H1 (cell line): ENCODE results near the gene BBIP1. TPM values are rescaled to one million over a fixed set of nuclear protein-coding genes. Genes with fewer than 3 reads are reported as not detected.

ENCODE experiments used
- CTCF ChIA-PET: fragments of 300-600 bp; sonication (Branson Sonifier 250); formaldehyde crosslinking; loops from one replicate; lab custom pipeline; 2021; ENCODE audit not compliant: partially characterized antibody; lab: Charles Lee
- POLR2A ChIA-PET: fragments of 300-600 bp; sonication (Branson Sonifier 250); formaldehyde crosslinking; loops from one replicate; lab custom pipeline; 2021; ENCODE audit warnings: inconsistent platforms; ENCODE audit not compliant: partially characterized antibody; lab: Charles Lee
- DNase-seq, 2 experiments: peaks; one replicate each; pipeline versions ENCODE4 v3.0.0 to v3.0.0-alpha.2; 2010 to 2022; ENCODE audit warnings: low spot score in 2 of 2, low read depth in 1 of 2, mixed read lengths in 1 of 2
- FAIRE-seq: peaks from 2 replicates; lab custom pipeline; 2011; peaks lifted over from hg19 to GRCh38; lab: Jason Lieb, UNC
- H2AFZ ChIP-seq: 2 replicates; pipeline ENCODE4 v1.8.1; 2012; ENCODE audit warnings: low read length, inconsistent platforms
- H2AK5ac ChIP-seq: 2 replicates; pipeline ENCODE4 v1.6.1; 2013; ENCODE audit warnings: low read depth, low read length
- H2BK120ac ChIP-seq: replicated peaks from 2 replicates; pipeline ENCODE3; 2013; ENCODE audit warnings: low read depth, low read length, inconsistent platforms
- H2BK12ac ChIP-seq: 2 replicates; pipeline ENCODE4 v1.6.1; 2013; ENCODE audit warnings: low read depth, low read length
- H2BK15ac ChIP-seq: 2 replicates; pipeline ENCODE4 v1.6.1; 2013; ENCODE audit warnings: low read length
- H2BK20ac ChIP-seq: 2 replicates; pipeline ENCODE4 v1.6.1; 2013; ENCODE audit warnings: low read length
- H2BK5ac ChIP-seq: 2 replicates; pipeline ENCODE4 v1.6.1; 2013; ENCODE audit warnings: low read depth, low read length
- H3K14ac ChIP-seq: 2 replicates; pipeline ENCODE4 v1.6.1; 2013; ENCODE audit warnings: inconsistent platforms; ENCODE audit not compliant: insufficient read length
- H3K18ac ChIP-seq: 2 replicates; pipeline ENCODE4 v1.6.1; 2013; ENCODE audit warnings: low read length; ENCODE audit errors: extremely low read depth
- H3K23ac ChIP-seq: 2 replicates; pipeline ENCODE4 v1.6.1; 2013; ENCODE audit warnings: inconsistent platforms; ENCODE audit not compliant: insufficient read length
- H3K23me2 ChIP-seq: 2 replicates; pipeline ENCODE4 v1.6.1; 2013; ENCODE audit warnings: low read depth, low read length
- H3K27ac ChIP-seq: 2 replicates; pipeline ENCODE4 v1.6.1; 2011; ENCODE audit warnings: low read depth, low read length, inconsistent platforms
- H3K27me3 ChIP-seq, 4 experiments: replicated peaks in 1 of 4; 1 replicate in 1 of 4; 2 replicates in 3 of 4; pipeline versions ENCODE4 v1.6.1 to v1.8.1; 2011 to 2013; ENCODE audit warnings: low read length in 3 of 4, mild to moderate bottlenecking in 3 of 4, inconsistent platforms in 2 of 4, mixed read lengths in 2 of 4, moderate library complexity in 1 of 4; ENCODE audit not compliant: control insufficient read depth in 3 of 4, insufficient read depth in 3 of 4; ENCODE audit errors: extremely low read depth in 1 of 4
- H3K36me3 ChIP-seq, 4 experiments: 2 replicates each; pipeline versions ENCODE4 v1.6.1 to v1.8.1; 2011 to 2013; ENCODE audit warnings: mild to moderate bottlenecking in 4 of 4, low read length in 3 of 4, moderate library complexity in 2 of 4, control low read depth in 1 of 4, inconsistent platforms in 1 of 4; ENCODE audit not compliant: insufficient read depth in 4 of 4, control insufficient read depth in 2 of 4
- H3K4ac ChIP-seq: replicated peaks from 2 replicates; pipeline ENCODE3; 2013; ENCODE audit warnings: low read length, low read depth, mixed read lengths, inconsistent platforms; ENCODE audit not compliant: insufficient read length
- H3K4me1 ChIP-seq, 4 experiments: replicated peaks in 1 of 4; 1 replicate in 1 of 4; 2 replicates in 3 of 4; pipeline versions ENCODE4 v1.6.1 to v1.8.1; 2011 to 2013; ENCODE audit warnings: low read length in 3 of 4, inconsistent platforms in 2 of 4, mixed read lengths in 1 of 4; ENCODE audit not compliant: insufficient read depth in 4 of 4, control insufficient read depth in 3 of 4
- H3K4me2 ChIP-seq, 2 experiments: 2 replicates each; pipeline versions ENCODE4 v1.6.1 to v1.8.1; 2011 to 2013; ENCODE audit warnings: low read depth in 2 of 2, low read length in 2 of 2, control low read depth in 1 of 2, inconsistent platforms in 1 of 2, mild to moderate bottlenecking in 1 of 2; ENCODE audit not compliant: insufficient read depth in 1 of 2
- H3K4me3 ChIP-seq, 4 experiments: fragments of 200-600, 300-600 bp in 1 of 4; sonication (generic), shearing (Covaris generic), sonication (Bioruptor Twin) in 1 of 4; 2 replicates each; pipeline versions ENCODE4 v1.5.1 to v1.8.1; 2011 to 2016; ENCODE audit warnings: low read length in 4 of 4, low read depth in 3 of 4, control low read depth in 2 of 4, inconsistent platforms in 2 of 4, mild to moderate bottlenecking in 2 of 4, mixed read lengths in 1 of 4, moderate library complexity in 1 of 4; ENCODE audit not compliant: insufficient read depth in 2 of 4; ENCODE audit errors: extremely low read depth in 1 of 4
- H3K56ac ChIP-seq: replicated peaks from 2 replicates; pipeline ENCODE3; 2013; ENCODE audit warnings: low read depth, mild to moderate bottlenecking, mixed read lengths, low read length, inconsistent platforms; ENCODE audit not compliant: insufficient read length
- H3K79me1 ChIP-seq: 2 replicates; pipeline ENCODE4 v1.6.1; 2013; ENCODE audit warnings: low read depth, low read length, control low read depth
- H3K79me2 ChIP-seq, 2 experiments: 2 replicates each; pipeline versions ENCODE4 v1.6.1 to v1.8.1; 2012 to 2013; ENCODE audit warnings: low read length in 2 of 2, mild to moderate bottlenecking in 2 of 2, inconsistent platforms in 1 of 2; ENCODE audit not compliant: insufficient read depth in 2 of 2, control insufficient read depth in 1 of 2
- H3K9ac ChIP-seq, 4 experiments: replicated peaks in 1 of 4; 1 replicate in 1 of 4; 2 replicates in 3 of 4; pipeline versions ENCODE4 v1.6.1 to v1.8.1; 2011 to 2013; ENCODE audit warnings: low read depth in 3 of 4, low read length in 3 of 4, control low read depth in 2 of 4, mild to moderate bottlenecking in 2 of 4, moderate library complexity in 2 of 4, inconsistent platforms in 1 of 4; ENCODE audit errors: extremely low read depth in 1 of 4
- H3K9me3 ChIP-seq, 2 experiments: 2 replicates each; pipeline versions ENCODE4 v1.6.1 to v1.8.1; 2012 to 2013; ENCODE audit warnings: mild to moderate bottlenecking in 2 of 2, moderate library complexity in 2 of 2, control low read depth in 1 of 2, inconsistent platforms in 1 of 2, low read depth in 1 of 2, low read length in 1 of 2, mixed read lengths in 1 of 2; ENCODE audit not compliant: insufficient read depth in 2 of 2
- H4K20me1 ChIP-seq, 2 experiments: replicated peaks in 1 of 2; 2 replicates each; pipeline versions ENCODE3 to v1.8.1; 2011 to 2013; ENCODE audit warnings: inconsistent platforms in 2 of 2, low read length in 2 of 2, mild to moderate bottlenecking in 1 of 2; ENCODE audit not compliant: insufficient read depth in 2 of 2, control insufficient read depth in 1 of 2
- H4K5ac ChIP-seq: 2 replicates; pipeline ENCODE4 v1.6.1; 2013; ENCODE audit warnings: low read length, low read depth, mixed read lengths, inconsistent platforms; ENCODE audit not compliant: insufficient read length
- H4K8ac ChIP-seq: 2 replicates; pipeline ENCODE4 v1.8.0; 2013; ENCODE audit warnings: mild to moderate bottlenecking, moderate library complexity, low read length, inconsistent platforms; ENCODE audit not compliant: insufficient read depth; ENCODE audit errors: extremely low read depth
- H4K91ac ChIP-seq: replicated peaks from 2 replicates; pipeline ENCODE3; 2013; ENCODE audit warnings: low read length, mixed read lengths, inconsistent platforms; ENCODE audit not compliant: insufficient read length
- ASH2L ChIP-seq: fragments of 200-600, 300-600 bp; sonication (generic); IDR thresholded peaks from one replicate; pipeline ENCODE4 v1.7.1; 2017; ENCODE audit warnings: low read length
- CHD1 ChIP-seq: IDR thresholded peaks from 2 replicates; pipeline ENCODE4 v1.6.1; 2012; ENCODE audit warnings: low read depth, low read length, improper control_type of control experiment
- CHD2 ChIP-seq: IDR thresholded peaks from 2 replicates; pipeline ENCODE4 v1.6.1; 2012; ENCODE audit warnings: low read length, improper control_type of control experiment
- EP300 ChIP-seq, 2 experiments: IDR thresholded peaks; 1 replicate in 1 of 2; 2 replicates in 1 of 2; pipeline ENCODE4 v1.6.1; 2011 to 2012; ENCODE audit warnings: low read depth in 2 of 2, low read length in 2 of 2, mild to moderate bottlenecking in 2 of 2, borderline replicate concordance in 1 of 2, inconsistent platforms in 1 of 2, moderate library complexity in 1 of 2
- PHF8 ChIP-seq: fragments of 200-600 bp; sonication (generic); conservative IDR thresholded peaks from 2 replicates; pipeline ENCODE4 v1.7.1; 2012; ENCODE audit warnings: low read depth, mild to moderate bottlenecking, inconsistent platforms, low read length, moderate library complexity
- POLR2A ChIP-seq, 2 experiments: IDR thresholded peaks; 1 replicate in 1 of 2; 2 replicates in 1 of 2; pipeline ENCODE4 v1.6.1; 2011; ENCODE audit warnings: low read depth in 2 of 2, low read length in 2 of 2, mild to moderate bottlenecking in 2 of 2; ENCODE audit errors: control extremely low read depth in 1 of 2
- POU5F1 ChIP-seq: IDR thresholded peaks from 2 replicates; pipeline ENCODE4 v1.6.1; 2011; ENCODE audit warnings: low read depth, mild to moderate bottlenecking, low read length, moderate library complexity
- RBBP5 ChIP-seq: IDR thresholded peaks from 2 replicates; pipeline ENCODE4 v1.7.1; 2012; ENCODE audit warnings: low read depth, mild to moderate bottlenecking, inconsistent platforms, low read length, moderate library complexity, borderline replicate concordance
- SIN3A ChIP-seq, 2 experiments: IDR thresholded peaks in 1 of 2; conservative IDR thresholded peaks in 1 of 2; 2 replicates each; pipeline ENCODE4 v1.6.1; 2011 to 2012; ENCODE audit warnings: low read length in 2 of 2, improper control_type of control experiment in 1 of 2, low read depth in 1 of 2, mild to moderate bottlenecking in 1 of 2
- SP4 ChIP-seq: IDR thresholded peaks from 2 replicates; pipeline ENCODE4 v1.6.1; 2012; ENCODE audit warnings: low read length, inconsistent platforms
- SRF ChIP-seq: IDR thresholded peaks from 2 replicates; pipeline ENCODE4 v1.6.1; 2011; ENCODE audit warnings: mild to moderate bottlenecking, low read depth, low read length, moderate library complexity
- WGBS, 2 experiments: shearing (Covaris generic) in 1 of 2; methylation state at CpG; one replicate each; pipeline versions ENCODE4 v1.1.6 to v1.1.7; 2013 to 2015; ENCODE audit warnings: low lambda C conversion rate in 2 of 2, mixed read lengths in 2 of 2, inconsistent platforms in 1 of 2, low coverage in 1 of 2, missing lambda C conversion rate in 1 of 2; ENCODE audit not compliant: insufficient replicate concordance in 2 of 2, insufficient coverage in 1 of 2, insufficient read length in 1 of 2; ENCODE audit errors: extremely low coverage in 1 of 2, missing lambda C conversion rate in 1 of 2; 5-methylcytosine and 5-hydroxymethylcytosine counted together
- polyA plus RNA-seq, 7 experiments: library from polyadenylated mRNA; depleted of rRNA in 3 of 7; stranded (reverse) in 5 of 7; unstranded in 2 of 7; fragments of >200 nt in 5 of 7; fragments of 200-250 nt in 2 of 7; gene quantifications; 1 replicate in 5 of 7; 2 replicates in 1 of 7; 4 replicates in 1 of 7; pipeline versions ENCODE4 v1.2.1 to v1.2.3, GENCODE V29; 2011 to 2013; ENCODE audit warnings: missing spikeins in 2 of 7, mixed read lengths in 2 of 7
- total RNA-seq: library from RNA; stranded (reverse); fragmentation: NEBNext Ultra II Directional; extraction: Animal tissue kit (Norgen Biotek cat#: 25700); gene quantifications from 2 replicates; pipeline ENCODE4 v1.2.1, GENCODE V29; 2021

The BBIP1 gene
- total and polyA plus RNA-seq, 2 of the 8 experiments (the other 6 are each of a cell fraction or from before 2014, with no cell fraction given), result 8.8 to 19.6 TPM

- ChIA-PET CTCF (interaction anchor here (1.1 to 2.7 kb wide), 4 partner anchors 10 to 122 kb away, joined by 3 to 10 read pairs (median 6); no protein-coding TSS in a partner anchor), POLR2A (interaction anchor here (0.9 kb wide), 1 partner anchor 32 kb away, joined by 4 read pairs; no protein-coding TSS in a partner anchor)
- Histone ChIP-seq H3K4ac (no peak overlapping the region), H2AK5ac (no peak overlapping the region), H3K4me1 (peaks cover 4 to 12% (median 8%) of the 10 kb centered on the region in 4 experiments), H4K5ac (no peak overlapping the region), H3K9me3 (no peaks in the 10 kb centered on the region), H4K91ac (no peak overlapping the region), H3K14ac (no peak overlapping the region), H2BK120ac (no peak overlapping the region), H3K27me3 (no peaks in the 10 kb centered on the region), H2AFZ (no peak overlapping the region), H3K27ac (no peak overlapping the region), H2BK12ac (no peak overlapping the region), H3K23ac (no peak overlapping the region), H3K23me2 (peaks cover 2% of the 10 kb centered on the region; the same call in 1 of the 2 replicates), H3K56ac (no peak overlapping the region), H3K36me3 (no peaks in the 10 kb centered on the region; a peak in 1 of 8 replicates), H2BK15ac (no peak overlapping the region), H3K79me1 (no peaks in the 10 kb centered on the region), H3K9ac (no peak overlapping the region), H2BK5ac (no peak overlapping the region), H4K8ac (no peak overlapping the region), H3K18ac (no peak overlapping the region), H3K4me2 (no peak overlapping the region), H3K79me2 (no peaks in the 10 kb centered on the region), H3K4me3 (no peak overlapping the region), H4K20me1 (no peaks in the 10 kb centered on the region), H2BK20ac (no peak overlapping the region)
- DNase-seq (no peak), FAIRE-seq (no peak)
- TF ChIP-seq CHD1 (no peak), SRF (no peak), SIN3A (conservative IDR thresholded peaks at IDR 0.05 in 1 of 2, IDR thresholded peaks at IDR 0.05 in 1 of 2; ENCODE audit: low read depth in 1 of 2, low read length in 2 of 2) (no peak), EP300 (IDR thresholded peaks at IDR 0.05; ENCODE audit: borderline replicate concordance in 1 of 2, low read depth in 2 of 2, low read length in 2 of 2) (no peak), POLR2A (IDR thresholded peaks at IDR 0.05; ENCODE audit: control extremely low read depth in 1 of 2, low read depth in 2 of 2, low read length in 2 of 2) (no peak), PHF8 (no peak), CHD2 (no peak), POU5F1 (no peak), RBBP5 (no peak), SP4 (no peak), ASH2L (no peak)
- 89% methylated on average over 4 of the region's 4 CpGs; no CpG with 5 or more reads in 1 of the 2 experiments for WGBS, 2 experiments
These were observed 51.0 kb downstream of the BBIP1 start for GRCh38 chr10:110867807-110868465.
